T-helper 2 cell treated with Interferon-gamma antibody and Interleukin-4, amounts not matched to agents 100 ng/mL and 5 ng/mL, for 36 hours (primary cell): ENCODE data around the gene IL11. TPM values are rescaled to one million over a fixed set of nuclear protein-coding genes. Genes with fewer than 3 reads are reported as not detected.

Experiments used
- intact Hi-C: fragments of 100-400 bp; cut with micrococcal nuclease; formaldehyde crosslinking; loops from one replicate; pipeline ENCODE4 v1.15.1; 2023
- total RNA-seq: library from RNA; stranded (reverse); gene quantifications from 2 replicates; pipeline ENCODE4 v1.2.3, GENCODE V29; 2022

Gene IL11
- total RNA-seq, 1 donor from 2014 or later = 0.55 TPM

GRCh38 chr19:55353803-55354697 is 16.2 kb downstream of the IL11 start:
- intact Hi-C loops = loop anchor here (1.0 kb wide), 1 partner anchor 15 kb away; the partner anchor contains the start of gene KMT5C

GRCh38 chr19:55353356-55353802 is 16.9 kb downstream of the IL11 start:
- intact Hi-C loops = no loop called here

GRCh38 chr19:55352549-55353145 is 17.6 kb downstream of the IL11 start:
- intact Hi-C loops = no loop called here

GRCh38 chr19:55352040-55352439 is 18.2 kb downstream of the IL11 start:
- intact Hi-C loops = no loop called here

GRCh38 chr19:55350620-55351315 is 19.5 kb downstream of the IL11 start:
- intact Hi-C loops = no loop called here

GRCh38 chr19:55348317-55349034 is 21.8 kb downstream of the IL11 start:
- intact Hi-C loops = no loop called here

GRCh38 chr19:55347442-55348009 is 22.7 kb downstream of the IL11 start:
- intact Hi-C loops = no loop called here

GRCh38 chr19:55346725-55347441 is 23.4 kb downstream of the IL11 start:
- intact Hi-C loops = no loop called here

GRCh38 chr19:55345818-55346724 is 24.2 kb downstream of the IL11 start:
- intact Hi-C loops = no loop called here

- intact Hi-C loops = no loop called here
Observed at GRCh38 chr19:55345101-55345817, 25.0 kb downstream of the IL11 start.

GRCh38 chr19:55344444-55344843 is 25.8 kb downstream of the IL11 start:
- intact Hi-C loops = no loop called here

GRCh38 chr19:55341595-55342531 is 28.4 kb downstream of the IL11 start:
- intact Hi-C loops = no loop called here

- intact Hi-C loops = no loop called here
Observed at GRCh38 chr19:55341171-55341588, 29.1 kb downstream of the IL11 start.

- intact Hi-C loops = no loop called here
Observed at GRCh38 chr19:55340784-55341147, 29.5 kb downstream of the IL11 start.

GRCh38 chr19:55339889-55340783 is 30.1 kb downstream of the IL11 start:
- intact Hi-C loops = loop anchor here (1.0 kb wide), 6 partner anchors 14 to 81 kb away; partner anchors contain the start of genes COX6B2, HSPBP1, PPP6R1 and RPL28
